KMS-11 (cell line): ENCODE results near the gene SERPINI1.
A peak's percentile ranks its signal among the peaks of the same experiment; 100 is the strongest.

Experiments used
- H2AFZ ChIP-seq: fragments of 200-600 bp; sonication (generic); 2 replicates; pipeline ENCODE4 v1.6.1; 2016; ENCODE audit warnings: antibody characterized with exemption, mixed run types, low read depth
- H3K27ac ChIP-seq: fragments of 200-600 bp; sonication (generic); 2 replicates; pipeline ENCODE4 v1.6.1; 2016; ENCODE audit warnings: mild to moderate bottlenecking, mixed run types
- H3K27me3 ChIP-seq: fragments of 200-600 bp; sonication (generic); 2 replicates; pipeline ENCODE4 v1.6.1; 2017; ENCODE audit warnings: mild to moderate bottlenecking, low read depth, mixed run types, moderate library complexity; ENCODE audit not compliant: insufficient read depth
- H3K36me3 ChIP-seq: fragments of 200-600 bp; sonication (generic); 2 replicates; pipeline ENCODE4 v1.6.1; 2017; ENCODE audit warnings: mild to moderate bottlenecking, mixed run types; ENCODE audit not compliant: insufficient read depth
- H3K4me1 ChIP-seq: fragments of 200-600 bp; sonication (generic); 2 replicates; pipeline ENCODE4 v1.6.1; 2016; ENCODE audit warnings: mild to moderate bottlenecking, low read depth, mixed run types; ENCODE audit not compliant: poor library complexity, severe bottlenecking
- H3K4me2 ChIP-seq: fragments of 200-600 bp; sonication (generic); 2 replicates; pipeline ENCODE4 v1.7.0; 2016; ENCODE audit warnings: mild to moderate bottlenecking, mixed run types
- H3K4me3 ChIP-seq: fragments of 200-600 bp; sonication (generic); IDR thresholded peaks from 2 replicates; pipeline ENCODE4 v1.6.1; 2017; ENCODE audit warnings: low read depth, low read length, mixed read lengths; ENCODE audit not compliant: insufficient read depth
- H3K79me2 ChIP-seq: fragments of 200-600 bp; sonication (generic); 2 replicates; pipeline ENCODE4 v1.6.1; 2016; ENCODE audit warnings: low read depth, mixed run types; ENCODE audit not compliant: insufficient read depth
- H3K9ac ChIP-seq: fragments of 200-600 bp; sonication (generic); 2 replicates; pipeline ENCODE4 v1.6.1; 2016; ENCODE audit warnings: mild to moderate bottlenecking, mixed run types
- H4K20me1 ChIP-seq: fragments of 200-600 bp; sonication (generic); 2 replicates; pipeline ENCODE4 v1.6.1; 2016; ENCODE audit warnings: mild to moderate bottlenecking, mixed run types; ENCODE audit not compliant: insufficient read depth
- CTCF ChIP-seq: fragments of 200-600 bp; sonication (generic); conservative IDR thresholded peaks from 2 replicates; pipeline ENCODE4 v1.6.1; 2017; ENCODE audit warnings: low read depth, mild to moderate bottlenecking, antibody characterized with exemption, low read length, moderate library complexity, mixed read lengths

Gene SERPINI1, protein sequence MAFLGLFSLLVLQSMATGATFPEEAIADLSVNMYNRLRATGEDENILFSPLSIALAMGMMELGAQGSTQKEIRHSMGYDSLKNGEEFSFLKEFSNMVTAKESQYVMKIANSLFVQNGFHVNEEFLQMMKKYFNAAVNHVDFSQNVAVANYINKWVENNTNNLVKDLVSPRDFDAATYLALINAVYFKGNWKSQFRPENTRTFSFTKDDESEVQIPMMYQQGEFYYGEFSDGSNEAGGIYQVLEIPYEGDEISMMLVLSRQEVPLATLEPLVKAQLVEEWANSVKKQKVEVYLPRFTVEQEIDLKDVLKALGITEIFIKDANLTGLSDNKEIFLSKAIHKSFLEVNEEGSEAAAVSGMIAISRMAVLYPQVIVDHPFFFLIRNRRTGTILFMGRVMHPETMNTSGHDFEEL

DNA sequence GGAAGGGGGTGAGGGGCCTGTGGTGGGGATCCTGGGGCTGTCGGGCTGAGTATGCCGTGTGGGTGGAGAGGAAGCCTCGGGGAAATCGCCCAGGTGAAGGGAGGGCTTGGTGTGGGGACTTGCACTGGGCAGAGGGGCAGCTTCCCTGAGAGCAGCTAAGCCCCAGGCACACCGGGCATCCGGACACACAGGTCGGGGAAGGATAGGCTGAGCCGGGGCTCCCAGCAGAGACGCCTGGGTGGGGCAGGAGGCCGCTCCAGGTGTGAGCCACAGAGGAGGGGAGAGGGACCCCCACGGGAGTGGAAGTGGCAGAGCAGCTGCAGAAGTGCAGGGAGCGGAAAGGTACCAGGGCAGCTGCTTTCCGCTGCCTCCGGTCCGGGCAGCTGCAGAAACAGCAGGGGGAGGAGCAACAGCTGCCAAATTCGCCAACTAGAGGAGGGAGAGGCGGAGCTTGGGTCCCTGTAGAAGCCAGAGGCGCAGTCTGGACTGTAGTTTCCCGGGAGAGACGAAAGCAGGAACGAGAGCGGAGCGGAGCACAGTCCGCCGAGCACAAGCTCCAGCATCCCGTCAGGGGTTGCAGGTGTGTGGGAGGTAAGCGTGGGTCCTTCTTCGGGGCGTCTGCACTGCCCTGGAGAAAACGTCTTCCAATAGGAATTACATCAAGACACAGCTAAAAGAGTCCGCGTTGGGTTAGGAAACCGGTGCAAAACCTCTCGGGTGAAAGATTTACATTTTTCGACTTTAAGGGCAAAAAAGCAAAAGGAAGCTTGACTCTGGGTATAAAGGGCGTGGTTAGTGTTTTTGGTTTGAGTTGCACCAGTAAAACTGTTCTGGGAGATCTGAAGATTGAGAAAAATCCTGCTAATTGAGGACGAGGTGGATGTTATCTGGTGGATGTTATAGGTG is at the start of gene SERPINI1:
Gene SERPINI1, plus strand, starts transcription at position 489 of the 906 bp plus-strand sequence. CDS start 53,408 bp downstream, outside the sequence.
- no peak for TF ChIP-seq CTCF
- Histone ChIP-seq H4K20me1 (peaks cover 6% of the 10 kb centered on the region; the same call in 1 of the 2 replicates), H3K27ac (peak within 1 kb of the TSS; percentile 68), H3K79me2 (peaks cover 39% of the 10 kb centered on the region), H3K4me3 (peak within 1 kb of the TSS; percentile 82), H3K4me2 (peak within 1 kb of the TSS; percentile 61), H2AFZ (peak within 1 kb of the TSS; percentile 94), H3K9ac (peak within 1 kb of the TSS; percentile 54), H3K4me1 (peaks cover 21% of the 10 kb centered on the region), H3K36me3 (no peaks in the 10 kb centered on the region), H3K27me3 (no peaks in the 10 kb centered on the region)

- peak overlapping the region; percentile 43 for H3K4me2 ChIP-seq
- no peak for TF ChIP-seq CTCF
- peaks cover 32% of the 10 kb centered on the region for H3K4me1 ChIP-seq
- H3K4me3 ChIP-seq, result no peak overlapping the region
- H3K27me3 ChIP-seq, result no peaks in the 10 kb centered on the region
- H3K9ac ChIP-seq, result no peak overlapping the region
- H3K27ac ChIP-seq, result peak overlapping the region; percentile 28; the same call in 1 of the 2 replicates
- no peak overlapping the region for H2AFZ ChIP-seq
- no peaks in the 10 kb centered on the region for H3K79me2 ChIP-seq
- H4K20me1 ChIP-seq, result no peaks in the 10 kb centered on the region; the same call in 1 of the 2 replicates
- H3K36me3 ChIP-seq, result no peaks in the 10 kb centered on the region
Measured at GRCh38 chr3:167691366-167691765, 44.2 kb upstream of the SERPINI1 start.

- Histone ChIP-seq H3K36me3 (no peaks in the 10 kb centered on the region), H3K27ac (no peak overlapping the region), H3K4me2 (no peak overlapping the region), H3K27me3 (no peaks in the 10 kb centered on the region), H3K9ac (no peak overlapping the region), H4K20me1 (no peaks in the 10 kb centered on the region; the same call in 1 of the 2 replicates), H3K4me1 (peaks cover 32% of the 10 kb centered on the region), H3K79me2 (no peaks in the 10 kb centered on the region), H3K4me3 (no peak overlapping the region), H2AFZ (no peak overlapping the region)
- TF ChIP-seq CTCF, result no peak
Measured at GRCh38 chr3:167694121-167694520, 41.4 kb upstream of the SERPINI1 start.

- H3K27me3 ChIP-seq, result no peaks in the 10 kb centered on the region
- no peaks in the 10 kb centered on the region for H3K4me1 ChIP-seq
- H3K79me2 ChIP-seq, result no peaks in the 10 kb centered on the region
- no peak overlapping the region for H3K4me3 ChIP-seq
- TF ChIP-seq CTCF, result no peak
- H2AFZ ChIP-seq, result no peak overlapping the region
- 0 out of 2 replicates have a peak, but pooled peaks cover 3% of the 10 kb centered on the region for H3K36me3 ChIP-seq
- H3K9ac ChIP-seq, result no peak overlapping the region
- H4K20me1 ChIP-seq, result 0 out of 2 replicates have a peak, but pooled peaks cover 2% of the 10 kb centered on the region
- no peak overlapping the region for H3K27ac ChIP-seq
- no peak overlapping the region for H3K4me2 ChIP-seq
Measured at GRCh38 chr3:167700046-167700445, 35.5 kb upstream of the SERPINI1 start.
